Stimulated activated CD8-positive, alpha-beta memory T cell treated with anti-CD3 and anti-CD28 coated beads, Interleukin-4, amount 100 ng/mL, for 24 hours (primary cell): ENCODE data around the gene BAIAP2L2.
"Not testable (repeated sequence)": the region's sequence is repeated elsewhere in the genome, so short reads cannot be mapped to it uniquely, and the experiment has no call there.

Experiments
- DNase-seq: peaks from one replicate; pipeline ENCODE4 v3.0.0-alpha.2; 2020; ENCODE audit warnings: low read depth

BAIAP2L2 gene

DNA sequence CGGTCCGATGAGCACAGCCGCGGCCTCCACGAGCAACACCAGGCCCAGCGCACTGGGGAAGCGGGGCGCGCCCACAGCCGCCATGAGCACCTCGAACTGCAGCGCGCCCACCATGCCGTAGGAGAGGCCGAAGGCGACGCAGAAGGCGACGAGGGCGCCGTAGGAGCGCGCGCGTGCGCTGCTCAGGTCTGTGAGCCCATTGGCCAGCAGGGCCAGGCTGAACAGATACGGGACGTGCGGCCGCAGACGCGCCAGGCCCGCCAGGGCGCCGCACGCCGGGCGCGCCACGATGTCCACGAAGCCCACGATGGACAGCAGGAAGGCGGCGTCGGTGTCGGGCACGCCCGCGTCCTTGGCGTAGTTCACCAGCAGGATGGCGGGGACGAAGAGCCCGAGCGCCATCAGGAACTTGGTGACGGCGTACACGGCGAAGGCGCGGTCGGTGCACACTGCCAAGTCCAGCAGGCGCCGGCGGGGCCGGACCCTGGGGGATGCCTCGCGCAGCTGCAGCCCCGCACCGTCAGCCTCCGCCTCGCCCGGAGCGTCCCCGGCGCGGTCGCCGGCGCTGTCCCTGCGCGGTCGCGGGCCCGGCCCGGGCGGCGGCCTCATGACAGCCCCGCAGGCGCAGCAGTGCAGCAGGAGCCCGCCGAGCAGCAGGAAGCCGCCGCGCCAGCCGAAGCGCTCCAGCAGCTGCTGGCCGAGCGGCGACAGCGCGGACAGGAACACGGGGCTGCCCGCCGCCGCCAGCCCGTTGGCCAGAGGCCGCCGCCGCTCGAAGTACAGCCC, 29.4 kb downstream of the BAIAP2L2 start:
- DNase-seq: no peak

- DNase-seq: no peak
Measured at GRCh38 chr22:38080474-38080849, 30.0 kb downstream of the BAIAP2L2 start.

DNA sequence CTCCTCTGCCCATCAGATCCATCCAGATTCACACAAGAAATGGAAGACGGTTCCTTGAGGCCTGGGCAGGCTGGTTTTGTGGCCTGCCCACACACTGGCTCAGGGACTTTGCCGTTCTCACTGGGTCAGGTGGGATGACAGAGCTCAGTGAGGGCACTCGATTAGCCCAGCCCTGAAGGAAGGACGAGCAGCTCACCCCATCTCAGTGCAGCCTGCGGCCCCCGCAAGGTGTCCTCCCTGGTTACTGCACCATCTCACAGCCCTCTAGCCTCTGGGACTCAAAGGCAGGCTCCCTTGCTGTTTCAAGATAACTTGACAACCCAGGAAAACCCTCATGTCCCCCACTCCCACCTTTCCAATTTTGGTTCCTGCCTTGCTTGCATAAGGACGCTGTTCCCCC, 30.7 kb downstream of the BAIAP2L2 start:
- no peak for DNase-seq

DNA sequence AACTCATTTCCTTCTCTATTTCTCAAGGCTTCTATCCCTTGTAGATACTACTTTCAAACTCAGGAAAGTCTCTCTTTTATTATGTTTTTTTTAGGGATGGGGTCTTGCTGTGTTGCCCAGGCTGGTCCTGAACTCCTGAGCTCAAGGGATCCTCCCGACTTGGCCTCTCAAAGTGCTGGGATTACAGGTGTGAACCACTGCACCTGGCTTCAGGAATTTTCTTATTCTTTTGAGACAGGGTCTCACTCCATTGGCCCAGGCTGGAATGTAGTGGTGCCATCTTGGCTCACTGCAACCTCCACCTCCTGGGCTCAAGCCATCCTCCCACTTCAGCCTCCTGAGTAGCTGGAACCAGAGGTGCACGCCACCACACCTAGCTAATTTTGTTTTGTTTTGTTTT, 31.3 kb downstream of the BAIAP2L2 start:
- not testable (repeated sequence) for DNase-seq

DNA sequence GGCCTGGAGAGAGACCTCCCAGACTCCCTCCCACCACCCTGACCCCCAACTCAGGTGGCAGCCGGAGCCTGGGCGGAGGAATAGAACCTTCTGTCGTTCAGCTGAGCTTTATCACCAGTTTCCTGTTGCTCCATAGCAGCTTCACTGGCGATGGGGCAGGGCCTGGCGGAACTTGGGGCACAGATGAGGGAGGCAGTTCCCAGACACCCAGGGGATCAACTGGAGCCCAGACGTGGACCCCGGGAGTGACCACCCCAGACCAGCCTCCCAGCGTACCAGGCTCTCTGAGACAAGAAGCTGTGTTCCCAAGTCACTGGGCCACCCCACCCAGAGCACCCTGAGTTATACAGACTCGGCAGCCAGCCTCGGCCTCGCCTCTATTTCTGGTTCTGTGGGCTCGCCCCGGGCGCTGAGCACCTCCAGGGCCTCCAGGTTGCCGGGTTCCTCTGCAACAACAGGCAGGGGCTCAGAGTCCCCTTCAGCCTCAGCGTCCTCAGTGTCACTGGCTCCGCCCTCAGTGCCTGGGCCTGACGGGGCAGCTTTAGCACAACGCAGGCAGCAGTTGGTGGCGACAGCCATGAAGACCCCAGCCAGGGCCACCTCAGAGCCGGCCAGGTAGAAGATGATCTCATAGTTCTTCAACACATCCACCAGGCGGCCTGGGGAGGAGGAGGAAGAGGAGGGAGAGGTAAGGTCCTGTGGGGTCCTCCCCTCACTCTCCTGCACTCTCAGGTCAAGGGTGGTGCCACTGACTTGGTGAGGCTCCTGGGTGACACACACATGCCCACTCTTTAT, 32.2 kb downstream of the BAIAP2L2 start:
- no peak for DNase-seq

GRCh38 chr22:38077595-38077994, 32.9 kb downstream of the BAIAP2L2 start:
- no peak for DNase-seq

DNA sequence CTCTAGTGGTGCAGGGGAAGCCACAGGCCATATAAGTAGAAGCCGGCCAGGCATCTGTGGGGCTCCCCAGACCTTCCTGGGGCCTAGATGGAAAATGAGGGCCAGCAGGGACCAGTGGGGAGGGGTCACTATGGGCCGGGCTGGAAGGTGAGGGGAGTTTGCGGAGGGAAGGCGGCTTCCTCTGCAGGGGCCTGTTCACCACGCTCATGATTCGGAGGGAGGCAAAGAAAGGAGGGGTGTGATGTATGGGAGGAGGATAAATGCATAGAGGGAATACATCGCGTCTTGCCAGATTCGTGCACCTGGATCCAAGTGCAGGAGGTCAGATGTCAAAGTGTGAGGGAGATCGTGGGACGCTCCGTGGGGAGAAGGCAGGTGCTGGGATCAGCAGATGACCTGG, 33.4 kb downstream of the BAIAP2L2 start:
- DNase-seq: no peak

DNA sequence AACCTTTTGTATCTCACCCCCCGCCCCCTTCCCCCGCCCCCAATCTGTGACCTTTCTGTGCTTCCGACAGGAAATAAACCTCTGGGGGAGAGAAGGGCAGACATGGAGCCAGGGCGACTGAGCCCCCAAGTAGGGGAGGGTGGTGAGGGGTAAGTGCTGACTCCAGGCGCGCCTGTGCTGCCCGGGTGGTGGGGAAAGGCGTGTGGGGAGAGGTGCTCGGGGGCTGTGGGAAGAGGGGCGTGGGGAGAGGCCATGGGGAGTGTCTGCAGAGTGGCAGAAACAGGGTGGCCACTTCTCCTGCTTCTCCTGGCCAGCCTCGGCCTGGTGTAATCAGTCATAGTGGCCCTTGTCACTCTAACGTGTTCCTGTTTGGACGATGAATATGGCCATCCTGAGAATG, 34.5 kb downstream of the BAIAP2L2 start:
- no peak for DNase-seq

DNA sequence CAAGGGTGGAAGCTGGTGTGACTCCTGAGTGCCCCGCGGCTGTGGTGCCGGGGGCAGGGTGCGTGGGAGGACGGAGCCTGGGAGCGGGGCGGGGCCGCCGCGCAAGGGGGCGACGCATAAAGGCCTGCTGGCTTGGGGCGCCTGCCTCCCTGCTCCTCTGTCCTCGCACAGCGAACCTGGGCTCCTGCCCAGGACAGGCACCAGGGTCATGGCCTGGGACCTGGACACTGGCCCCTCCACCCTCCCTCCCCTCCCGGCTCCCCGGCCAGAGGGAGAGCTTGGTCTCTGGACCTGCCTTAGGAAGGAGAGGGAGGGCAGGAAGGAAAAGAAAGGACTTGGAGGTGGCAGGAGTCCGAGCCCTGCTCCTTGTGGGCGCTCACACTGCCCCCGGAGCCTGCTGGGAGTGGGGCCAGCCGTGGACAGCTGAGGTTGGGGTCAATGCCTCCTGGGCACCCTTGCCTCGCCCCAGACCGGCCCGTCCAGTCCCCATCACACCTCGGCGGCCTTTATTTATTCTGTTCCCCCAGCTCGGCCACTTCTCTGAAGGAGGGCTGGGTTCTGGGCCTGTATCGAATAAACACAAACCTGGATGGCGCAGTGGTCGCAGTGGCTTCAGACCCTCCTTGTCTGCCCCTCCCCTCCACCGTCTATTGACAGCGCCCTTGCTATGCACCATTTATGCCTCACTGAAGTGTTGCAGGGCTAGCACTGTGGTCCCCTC, 35.2 kb downstream of the BAIAP2L2 start:
- no peak for DNase-seq

- DNase-seq: no peak
Measured at GRCh38 chr22:38074181-38075104, 36.0 kb downstream of the BAIAP2L2 start.

GRCh38 chr22:38073150-38074130, 37.0 kb downstream of the BAIAP2L2 start:
- no peak for DNase-seq

GRCh38 chr22:38072322-38073149, 37.9 kb downstream of the BAIAP2L2 start:
- no peak for DNase-seq

- no peak for DNase-seq
Measured at GRCh38 chr22:38071421-38072321, 38.8 kb downstream of the BAIAP2L2 start.

DNA sequence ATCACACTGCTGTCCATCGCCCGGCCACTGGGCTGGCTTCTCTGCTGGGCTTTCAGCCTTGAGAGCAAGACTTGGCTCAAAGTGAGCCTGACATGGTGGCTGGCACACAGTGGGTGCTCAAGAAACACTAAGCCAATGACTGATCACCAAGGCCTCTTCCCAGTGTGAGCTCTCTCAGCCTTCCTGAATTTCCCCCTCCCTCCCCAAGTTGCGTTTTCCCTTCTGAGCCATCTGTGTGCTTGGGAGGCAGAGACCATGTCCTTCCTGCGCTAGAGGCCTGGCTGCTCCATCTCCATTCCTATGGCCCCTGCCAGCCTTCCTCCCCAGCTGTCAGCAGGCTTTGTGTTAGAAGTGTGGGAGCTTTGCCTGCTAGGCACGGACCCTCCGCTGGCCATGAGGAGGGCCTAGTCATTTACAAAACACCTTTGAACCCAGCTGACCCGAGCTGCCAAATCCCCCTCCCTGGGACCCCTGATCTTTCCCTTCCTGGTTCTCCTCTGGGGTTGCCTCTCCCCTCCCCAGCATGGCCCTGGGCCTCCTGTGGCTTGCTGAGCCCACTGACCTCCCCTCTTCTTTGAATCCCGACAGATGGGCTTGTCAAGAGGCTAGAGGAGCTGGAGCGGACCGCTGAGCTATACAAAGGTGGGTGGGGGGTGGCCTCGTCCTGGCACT, 40.1 kb downstream of the BAIAP2L2 start:
- no peak for DNase-seq

GRCh38 chr22:38069372-38070249, 40.9 kb downstream of the BAIAP2L2 start:
- no peak for DNase-seq

DNA sequence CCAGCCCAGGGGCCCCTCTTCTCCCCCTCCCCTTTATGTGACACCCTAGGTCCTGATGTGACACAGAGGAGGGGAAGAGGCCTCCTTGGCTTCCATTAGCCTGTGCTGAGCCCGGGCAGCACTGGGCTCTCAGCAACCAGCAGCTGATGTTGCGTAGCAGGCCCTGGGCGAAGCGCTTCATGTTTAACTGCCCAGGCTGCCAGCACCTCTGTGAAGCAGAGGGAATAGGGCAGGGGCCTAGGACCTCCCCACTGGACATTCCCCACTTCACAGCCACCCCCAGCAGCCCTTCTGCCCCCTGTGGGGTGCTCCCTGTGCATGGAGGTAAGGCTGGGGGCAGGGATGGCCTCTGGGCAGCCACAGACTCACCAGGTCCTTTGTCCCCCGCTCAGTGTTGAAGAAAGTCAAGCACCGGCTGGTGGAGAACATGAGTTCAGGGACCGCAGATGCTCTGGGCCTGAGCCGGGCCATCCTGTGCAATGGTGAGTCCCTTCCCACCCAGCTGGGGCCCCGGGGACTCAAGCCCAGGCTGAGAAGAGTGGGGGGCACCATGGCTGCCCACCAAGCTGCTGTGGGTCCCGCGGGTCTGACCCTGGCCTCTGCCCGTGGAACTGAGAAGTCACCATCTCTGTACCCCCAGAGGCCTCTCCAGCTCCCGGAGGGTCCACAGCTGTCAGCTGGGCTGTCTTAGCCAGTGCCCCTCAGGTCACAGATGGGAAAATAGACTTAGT, 41.7 kb downstream of the BAIAP2L2 start:
- DNase-seq: no peak
